ENCODE results near the gene ERGIC1. TPM values are rescaled to one million over a fixed set of nuclear protein-coding genes. Genes with fewer than 3 reads are reported as not detected.

The ERGIC1 gene
- total and polyA plus RNA-seq, 2 of the 8 experiments (the other 6 are each of a cell fraction or from before 2014, with no cell fraction given) = 95.3 to 106 TPM

DNA sequence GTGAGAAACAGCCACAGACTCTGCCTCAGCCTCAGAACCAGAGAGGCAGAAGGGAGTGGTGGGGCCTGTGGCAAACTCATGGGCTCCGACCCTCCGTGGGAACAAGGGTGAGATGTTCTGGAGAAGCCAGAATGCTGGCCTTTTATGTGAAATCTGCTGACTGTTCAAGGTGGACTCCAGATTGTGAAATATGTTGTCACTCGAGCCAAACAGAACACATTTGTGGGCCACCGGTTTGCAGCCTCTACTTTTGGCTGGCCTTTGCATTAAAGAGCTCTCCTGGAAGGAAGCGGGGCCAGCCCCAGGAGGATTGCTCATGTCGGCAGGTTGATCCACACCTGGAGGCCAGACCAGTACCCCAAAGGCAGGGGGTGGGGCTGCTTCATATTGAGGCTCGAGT is 62.4 kb downstream of the ERGIC1 start:
- Histone ChIP-seq H4K5ac (ENCODE audit: insufficient read length, low read depth, low read length) (no peak overlapping the region), H4K91ac (replicated peaks; ENCODE audit: insufficient read length, low read length) (no peak overlapping the region), H3K14ac (ENCODE audit: insufficient read length) (no peak overlapping the region), H2BK5ac (ENCODE audit: low read depth, low read length) (no peak overlapping the region), H3K23me2 (ENCODE audit: low read depth, low read length) (no peaks in the 10 kb centered on the region), H2BK15ac (ENCODE audit: low read length) (no peak overlapping the region), H2AK5ac (ENCODE audit: low read depth, low read length) (no peak overlapping the region), H3K4ac (replicated peaks; ENCODE audit: insufficient read length, low read depth, low read length) (no peak overlapping the region), H3K9ac (replicated peaks in 1 of 4; ENCODE audit: extremely low read depth in 1 of 4, low read depth in 3 of 4, low read length in 3 of 4) (no peak overlapping the region), H3K18ac (ENCODE audit: extremely low read depth, low read length) (no peak overlapping the region), H3K79me2 (ENCODE audit: control insufficient read depth in 1 of 2, insufficient read depth in 2 of 2, low read length in 2 of 2) (no peaks in the 10 kb centered on the region), H2BK12ac (ENCODE audit: low read depth, low read length) (no peak overlapping the region), H3K23ac (ENCODE audit: insufficient read length) (no peak overlapping the region), H3K27me3 (replicated peaks in 1 of 4; ENCODE audit: control insufficient read depth in 3 of 4, extremely low read depth in 1 of 4, insufficient read depth in 3 of 4, low read length in 3 of 4) (no peaks in the 10 kb centered on the region), H3K4me3 (ENCODE audit: extremely low read depth in 1 of 4, insufficient read depth in 2 of 4, low read depth in 3 of 4, low read length in 4 of 4) (no peak overlapping the region), H3K79me1 (ENCODE audit: low read depth, low read length) (no peaks in the 10 kb centered on the region), H2BK120ac (replicated peaks; ENCODE audit: low read depth, low read length) (no peak overlapping the region), H3K36me3 (ENCODE audit: control insufficient read depth in 2 of 4, insufficient read depth in 4 of 4, low read length in 3 of 4) (peaks cover 0 to 21% (median 7%) of the 10 kb centered on the region in 4 experiments; a peak in 5 of 8 replicates), H3K27ac (ENCODE audit: low read depth, low read length) (no peak overlapping the region), H4K8ac (ENCODE audit: extremely low read depth, insufficient read depth, low read length) (no peak overlapping the region), H2BK20ac (ENCODE audit: low read length) (no peak overlapping the region), H3K4me2 (ENCODE audit: insufficient read depth in 1 of 2, low read depth in 2 of 2, low read length in 2 of 2) (no peak overlapping the region), H3K56ac (replicated peaks; ENCODE audit: insufficient read length, low read depth, low read length) (peak overlapping the region; percentile 39), H3K4me1 (replicated peaks in 1 of 4; ENCODE audit: control insufficient read depth in 3 of 4, insufficient read depth in 4 of 4, low read length in 3 of 4) (no peaks in the 10 kb centered on the region; a peak in 2 of 7 replicates), H3K9me3 (ENCODE audit: insufficient read depth in 2 of 2, low read depth in 1 of 2, low read length in 1 of 2) (no peaks in the 10 kb centered on the region), H4K20me1 (replicated peaks in 1 of 2; ENCODE audit: control insufficient read depth in 1 of 2, insufficient read depth in 2 of 2, low read length in 2 of 2) (peaks cover 0 to 1% of the 10 kb centered on the region in 2 experiments), H2AFZ (ENCODE audit: low read length) (no peak overlapping the region)
- DNase-seq (ENCODE audit: low read depth in 1 of 2, low spot score in 2 of 2) (no peak), FAIRE-seq (no peak)
- CTCF ChIA-PET (ENCODE audit: partially characterized antibody) = interaction anchor here (0.8 to 1.3 kb wide), 4 partner anchors 23 to 182 kb away, joined by 3 to 6 read pairs (median 4); no protein-coding TSS in a partner anchor
- 89% methylated on average over 7 of the region's 7 CpGs; no CpG with 5 or more reads in 1 of the 2 experiments for WGBS, 2 experiments (ENCODE audit: extremely low coverage in 1 of 2, insufficient coverage in 1 of 2, insufficient read length in 1 of 2, insufficient replicate concordance in 2 of 2, low coverage in 1 of 2, low lambda C conversion rate in 2 of 2, missing lambda C conversion rate in 1 of 2)
- TF ChIP-seq SUZ12 (IDR thresholded peaks at IDR 0.05; ENCODE audit: low read length) = no peak
- POLR2A ChIA-PET (ENCODE audit: partially characterized antibody) = interaction anchor here (1.2 kb wide), 1 partner anchor 8 kb away, joined by 3 read pairs; no protein-coding TSS in a partner anchor
